Activated T-cell treated with anti-CD3 and anti-CD28 coated beads, Interleukin-2, amount 50 U/mL, for 72 hours (primary cell): ENCODE results near the gene CDC42BPA. TPM values are rescaled to one million over a fixed set of nuclear protein-coding genes. Genes with fewer than 3 reads are reported as not detected.
"Not testable (repeated sequence)": the region's sequence is repeated elsewhere in the genome, so short reads cannot be mapped to it uniquely, and the experiment has no call there.

Source experiments
- ATAC-seq, 2 donors: fragments of 150-1000 bp; cut with Tn5 transposase; replicated peaks in 1 of 2; 2 replicates each; pipeline ENCODE4 v1.10.0; 2021; ENCODE audit warnings: moderate library complexity in 2 of 2, mild to moderate bottlenecking in 1 of 2
- DNase-seq, 2 donors: peaks; one replicate each; pipeline ENCODE4 v3.0.0; 2021 to 2022; ENCODE audit warnings: mixed read lengths in 1 of 2
- H3K27ac Mint-ChIP-seq: one replicate; pipeline ENCODE4 v1.8.0; 2022; ENCODE audit warnings: mild to moderate bottlenecking, moderate library complexity, mixed read lengths
- H3K27me3 Mint-ChIP-seq: one replicate; pipeline ENCODE4 v1.8.0; 2022; ENCODE audit warnings: low read depth, mixed read lengths
- H3K36me3 Mint-ChIP-seq, 2 donors: one replicate each; pipeline ENCODE4 v1.8.0; 2022; ENCODE audit warnings: mixed read lengths in 2 of 2, mild to moderate bottlenecking in 1 of 2; ENCODE audit not compliant: insufficient read depth in 2 of 2
- H3K4me1 Mint-ChIP-seq: one replicate; pipeline ENCODE4 v1.8.0; 2022; ENCODE audit warnings: low read depth, mixed read lengths
- H3K4me3 Mint-ChIP-seq, 2 donors: one replicate each; pipeline ENCODE4 v1.8.0; 2022; ENCODE audit warnings: mild to moderate bottlenecking in 2 of 2, mixed read lengths in 2 of 2, moderate library complexity in 2 of 2
- H3K9me3 Mint-ChIP-seq, 2 donors: one replicate each; pipeline ENCODE4 v1.8.0; 2022; ENCODE audit warnings: mixed read lengths in 2 of 2
- total RNA-seq, 2 donors: library from RNA; stranded (reverse); gene quantifications; one replicate each; pipeline ENCODE4 v1.2.3, GENCODE V29; 2022

CDC42BPA gene
- total RNA-seq, 2 donors from 2014 or later: 6.2 to 11.6 TPM

DNA sequence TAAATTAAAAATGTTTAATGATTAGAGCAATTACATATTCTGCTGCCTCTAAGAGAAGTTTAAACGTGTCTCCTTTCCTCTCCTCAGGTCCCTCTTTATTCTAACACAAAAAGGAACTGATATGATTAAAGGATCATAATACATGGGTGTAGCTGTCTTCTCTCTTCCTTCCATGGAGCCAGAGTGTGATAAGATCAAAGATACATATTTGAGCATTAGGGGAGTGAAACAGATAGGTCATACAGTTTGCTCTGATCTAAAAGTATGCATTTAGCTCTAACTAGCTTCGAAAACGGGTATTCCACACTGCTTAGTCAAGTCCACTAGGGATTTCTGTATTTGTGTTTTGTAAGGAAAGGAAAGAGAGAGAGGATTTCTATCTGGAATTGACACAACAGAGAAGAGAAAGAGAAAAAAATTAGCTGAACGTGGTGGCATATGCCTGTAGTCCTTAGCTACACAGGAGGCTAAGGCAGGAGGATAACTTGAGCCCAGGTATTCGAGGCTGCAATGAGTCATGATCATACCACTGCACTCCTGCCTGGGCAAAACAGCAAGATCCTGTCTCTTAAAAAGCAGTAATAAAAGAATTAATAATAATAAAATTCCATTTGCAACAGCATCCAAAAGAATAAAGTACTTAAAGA lies 63.1 kb downstream of the CDC42BPA start:
- no peaks in the 10 kb centered on the region for H3K36me3 Mint-ChIP-seq
- peaks cover 15% of the 10 kb centered on the region for H3K27me3 Mint-ChIP-seq
- H3K9me3 Mint-ChIP-seq: no peaks in the 10 kb centered on the region
- H3K4me1 Mint-ChIP-seq: no peaks in the 10 kb centered on the region
- no peak for DNase-seq
- no peak overlapping the region for H3K4me3 Mint-ChIP-seq
- no peak overlapping the region for H3K27ac Mint-ChIP-seq
- no peak for ATAC-seq

DNA sequence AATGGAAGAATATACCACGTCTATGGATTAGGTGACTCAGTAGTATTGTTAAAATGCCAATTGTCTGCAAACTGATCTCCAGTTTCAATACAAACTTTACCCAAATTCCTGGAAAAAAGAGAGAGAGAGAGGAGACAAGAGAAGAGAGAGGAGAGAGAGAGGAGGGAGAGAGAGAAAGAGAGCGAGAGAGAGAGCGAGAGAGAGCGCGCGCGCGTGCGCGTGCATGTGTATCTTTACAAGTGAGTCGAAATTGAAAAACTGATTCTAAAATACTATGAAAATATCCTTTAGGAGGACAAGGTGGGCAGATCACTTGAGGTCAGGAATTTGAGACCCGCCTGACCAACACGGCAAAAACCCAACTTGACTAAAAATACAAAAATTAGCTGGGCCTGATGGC lies 65.2 kb downstream of the CDC42BPA start:
- no peak overlapping the region for H3K4me3 Mint-ChIP-seq
- no peak overlapping the region for H3K27ac Mint-ChIP-seq
- DNase-seq (no peak), ATAC-seq (no peak)
- H3K27me3 Mint-ChIP-seq: peaks cover 22% of the 10 kb centered on the region
- no peaks in the 10 kb centered on the region for H3K36me3 Mint-ChIP-seq
- H3K4me1 Mint-ChIP-seq: no peaks in the 10 kb centered on the region
- no peaks in the 10 kb centered on the region for H3K9me3 Mint-ChIP-seq

- peaks cover 2 to 3% of the 10 kb centered on the region in 2 donors for H3K9me3 Mint-ChIP-seq
- peaks cover 12% of the 10 kb centered on the region for H3K27me3 Mint-ChIP-seq
- DNase-seq (no peak), ATAC-seq (no peak)
- no peak overlapping the region for H3K27ac Mint-ChIP-seq
- no peak overlapping the region for H3K4me3 Mint-ChIP-seq
- H3K36me3 Mint-ChIP-seq: peaks cover 0 to 2% of the 10 kb centered on the region in 2 donors
- peaks cover 9% of the 10 kb centered on the region for H3K4me1 Mint-ChIP-seq
Measured at GRCh38 chr1:227245613-227246320, 72.5 kb downstream of the CDC42BPA start.

- Mint-ChIP-seq H3K4me3 (no peak overlapping the region), H3K9me3 (peaks cover 2 to 3% of the 10 kb centered on the region in 2 donors), H3K27me3 (peaks cover 11% of the 10 kb centered on the region), H3K27ac (no peak overlapping the region), H3K4me1 (peaks cover 9% of the 10 kb centered on the region), H3K36me3 (peaks cover 0 to 2% of the 10 kb centered on the region in 2 donors)
- no peak for ATAC-seq
- DNase-seq: no peak
Measured at GRCh38 chr1:227244339-227245118, 73.8 kb downstream of the CDC42BPA start.

- Mint-ChIP-seq H3K9me3 (peaks cover 2 to 3% of the 10 kb centered on the region in 2 donors), H3K4me3 (no peak overlapping the region), H3K27me3 (peaks cover 13% of the 10 kb centered on the region), H3K4me1 (peaks cover 9% of the 10 kb centered on the region), H3K36me3 (peaks cover 0 to 2% of the 10 kb centered on the region in 2 donors), H3K27ac (no peak overlapping the region)
- ATAC-seq: no peak
- no peak for DNase-seq
Measured at GRCh38 chr1:227242811-227243682, 75.2 kb downstream of the CDC42BPA start.

- H3K27me3 Mint-ChIP-seq: peaks cover 20% of the 10 kb centered on the region
- ATAC-seq: no peak
- H3K36me3 Mint-ChIP-seq: no peaks in the 10 kb centered on the region
- no peak for DNase-seq
- H3K9me3 Mint-ChIP-seq: peaks cover 0 to under 1% of the 10 kb centered on the region in 2 donors
- H3K4me3 Mint-ChIP-seq: no peak overlapping the region
- no peak overlapping the region for H3K27ac Mint-ChIP-seq
- H3K4me1 Mint-ChIP-seq: peaks cover 9% of the 10 kb centered on the region
Measured at GRCh38 chr1:227240983-227241382, 77.3 kb downstream of the CDC42BPA start.

GRCh38 chr1:227234998-227235405 lies 83.3 kb downstream of the CDC42BPA start:
- DNase-seq: peak; percentile 4 to 6
- ATAC-seq: peak; percentile 49 to 50
- H3K4me3 Mint-ChIP-seq: no peak overlapping the region
- H3K9me3 Mint-ChIP-seq: no peaks in the 10 kb centered on the region
- H3K36me3 Mint-ChIP-seq: no peaks in the 10 kb centered on the region
- peak overlapping the region; percentile 42 for H3K27ac Mint-ChIP-seq
- H3K4me1 Mint-ChIP-seq: no peaks in the 10 kb centered on the region
- H3K27me3 Mint-ChIP-seq: peaks cover 14% of the 10 kb centered on the region

DNA sequence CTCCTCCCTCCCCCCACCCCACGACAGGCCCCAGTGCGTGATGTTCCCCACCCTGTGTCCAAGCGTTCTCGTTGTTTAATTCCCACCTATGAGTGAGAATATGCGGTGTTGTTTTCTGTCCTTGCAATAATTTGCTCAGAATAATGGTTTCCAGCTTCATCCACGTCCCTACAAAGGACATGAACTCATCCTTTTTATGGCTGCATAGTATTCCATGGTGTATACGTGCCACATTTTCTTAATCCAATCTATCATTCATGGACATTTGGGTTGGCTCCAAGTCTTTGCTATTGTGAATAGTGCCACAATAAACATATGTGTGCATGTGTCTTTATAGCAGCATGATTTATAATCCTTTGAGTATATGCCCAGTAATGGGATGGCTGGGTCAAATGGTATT lies 87.2 kb downstream of the CDC42BPA start:
- H3K4me3 Mint-ChIP-seq, H3K4me1 Mint-ChIP-seq, H3K9me3 Mint-ChIP-seq, H3K27ac Mint-ChIP-seq, DNase-seq, H3K36me3 Mint-ChIP-seq, H3K27me3 Mint-ChIP-seq, ATAC-seq: not testable (repeated sequence)

DNA sequence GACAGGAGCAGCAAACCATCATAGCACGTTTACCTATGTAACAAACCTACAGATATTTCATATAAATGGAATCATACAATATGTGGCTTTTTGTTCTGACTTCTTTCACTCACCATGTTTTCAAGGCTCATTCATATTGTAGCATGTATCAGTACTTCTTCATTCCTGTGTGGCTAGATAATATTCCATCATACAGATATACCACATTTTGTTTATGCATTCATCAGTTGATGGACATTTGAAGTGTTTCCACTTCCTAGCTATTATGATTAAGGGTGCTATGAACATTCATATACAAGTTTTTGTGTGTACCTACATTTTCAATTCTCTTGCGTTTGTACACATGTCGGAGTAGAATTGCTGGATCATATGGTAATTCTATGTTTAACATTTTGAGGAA lies 90.1 kb downstream of the CDC42BPA start:
- Mint-ChIP-seq H3K36me3 (no peaks in the 10 kb centered on the region), H3K27me3 (peaks cover 13% of the 10 kb centered on the region), H3K9me3 (no peaks in the 10 kb centered on the region), H3K4me3 (no peak overlapping the region), H3K27ac (no peak overlapping the region), H3K4me1 (no peaks in the 10 kb centered on the region)
- DNase-seq: no peak
- ATAC-seq: no peak

- H3K9me3 Mint-ChIP-seq: no peaks in the 10 kb centered on the region
- no peaks in the 10 kb centered on the region for H3K36me3 Mint-ChIP-seq
- peaks cover 17% of the 10 kb centered on the region for H3K27me3 Mint-ChIP-seq
- ATAC-seq: no peak
- DNase-seq: no peak
- no peak overlapping the region for H3K27ac Mint-ChIP-seq
- H3K4me3 Mint-ChIP-seq: no peak overlapping the region
- H3K4me1 Mint-ChIP-seq: no peaks in the 10 kb centered on the region
Measured at GRCh38 chr1:227227761-227228160, 90.5 kb downstream of the CDC42BPA start.

DNA sequence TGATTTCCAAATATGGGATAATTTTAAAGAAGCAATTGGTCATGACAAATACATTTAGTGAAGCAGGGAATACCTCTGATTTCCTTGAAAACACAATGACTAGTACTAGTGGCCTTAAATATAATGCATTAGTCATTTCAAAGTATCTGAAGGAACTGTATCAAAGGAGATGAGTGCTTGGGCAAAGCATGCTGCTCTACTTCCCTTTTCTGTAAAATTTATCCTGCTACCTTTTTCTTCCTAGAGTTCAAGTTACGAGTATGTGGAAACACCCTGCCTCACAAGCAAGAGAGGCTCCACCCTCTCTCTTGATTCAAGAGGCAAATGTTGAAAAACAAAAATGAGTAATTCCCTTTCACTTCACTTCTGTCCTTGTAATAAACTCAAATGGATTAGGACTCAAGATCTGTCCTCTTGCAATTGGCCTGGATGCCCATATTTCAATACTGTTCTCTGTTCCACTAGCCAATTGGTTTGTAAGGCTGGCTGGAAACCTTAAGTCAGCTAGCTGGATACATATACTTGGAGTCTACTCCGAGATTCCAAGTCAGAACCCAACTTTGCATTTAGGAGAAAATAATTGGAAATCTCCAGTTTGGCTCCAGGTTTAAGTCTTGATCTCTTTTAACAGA lies 92.5 kb downstream of the CDC42BPA start:
- H3K27ac Mint-ChIP-seq: no peak overlapping the region
- H3K27me3 Mint-ChIP-seq: peaks cover 25% of the 10 kb centered on the region
- H3K9me3 Mint-ChIP-seq: no peaks in the 10 kb centered on the region
- no peaks in the 10 kb centered on the region for H3K4me1 Mint-ChIP-seq
- no peak overlapping the region for H3K4me3 Mint-ChIP-seq
- ATAC-seq (no peak), DNase-seq (no peak)
- H3K36me3 Mint-ChIP-seq: no peaks in the 10 kb centered on the region

DNA sequence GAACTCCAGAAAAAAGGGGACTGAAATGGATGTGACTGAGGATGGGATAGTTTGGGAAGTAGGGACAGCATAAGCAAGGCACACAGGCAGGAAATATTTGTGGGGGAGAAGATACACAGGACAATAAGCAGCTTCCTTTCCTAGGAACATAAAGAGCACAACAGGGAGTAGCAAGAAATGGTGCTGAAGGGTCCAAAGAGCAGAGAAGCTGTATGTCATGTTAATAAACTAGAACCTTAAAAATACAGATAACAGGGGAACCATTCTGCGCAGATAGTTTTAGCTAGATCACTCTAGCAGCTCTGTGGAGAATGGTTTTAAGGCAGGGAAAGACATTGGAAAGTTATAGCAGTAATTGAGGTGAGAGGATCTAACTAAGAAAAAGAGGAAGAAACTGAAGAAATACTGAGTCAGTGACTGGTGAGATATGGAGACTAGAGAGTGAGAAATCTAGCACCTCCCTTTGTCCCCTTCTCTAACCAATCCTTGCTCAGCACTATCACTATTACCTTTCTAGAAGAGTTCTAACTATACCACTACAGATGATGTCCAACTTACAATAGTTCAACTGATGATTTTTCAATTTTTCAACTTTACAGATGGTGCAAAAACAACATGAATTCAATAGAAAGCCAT lies 95.0 kb downstream of the CDC42BPA start:
- ATAC-seq (no peak), DNase-seq (no peak)
- Mint-ChIP-seq H3K4me3 (no peak overlapping the region), H3K27ac (no peak overlapping the region), H3K4me1 (no peaks in the 10 kb centered on the region), H3K9me3 (no peaks in the 10 kb centered on the region), H3K27me3 (peaks cover 28% of the 10 kb centered on the region), H3K36me3 (no peaks in the 10 kb centered on the region)
